ELF-1 (cell line): ENCODE results near the gene GALNT14.

Experiments
- DNase-seq: peaks from one replicate; pipeline ENCODE4 v3.0.0-alpha.2; 2016; ENCODE audit warnings: low read depth, low spot score

GALNT14 gene

DNA sequence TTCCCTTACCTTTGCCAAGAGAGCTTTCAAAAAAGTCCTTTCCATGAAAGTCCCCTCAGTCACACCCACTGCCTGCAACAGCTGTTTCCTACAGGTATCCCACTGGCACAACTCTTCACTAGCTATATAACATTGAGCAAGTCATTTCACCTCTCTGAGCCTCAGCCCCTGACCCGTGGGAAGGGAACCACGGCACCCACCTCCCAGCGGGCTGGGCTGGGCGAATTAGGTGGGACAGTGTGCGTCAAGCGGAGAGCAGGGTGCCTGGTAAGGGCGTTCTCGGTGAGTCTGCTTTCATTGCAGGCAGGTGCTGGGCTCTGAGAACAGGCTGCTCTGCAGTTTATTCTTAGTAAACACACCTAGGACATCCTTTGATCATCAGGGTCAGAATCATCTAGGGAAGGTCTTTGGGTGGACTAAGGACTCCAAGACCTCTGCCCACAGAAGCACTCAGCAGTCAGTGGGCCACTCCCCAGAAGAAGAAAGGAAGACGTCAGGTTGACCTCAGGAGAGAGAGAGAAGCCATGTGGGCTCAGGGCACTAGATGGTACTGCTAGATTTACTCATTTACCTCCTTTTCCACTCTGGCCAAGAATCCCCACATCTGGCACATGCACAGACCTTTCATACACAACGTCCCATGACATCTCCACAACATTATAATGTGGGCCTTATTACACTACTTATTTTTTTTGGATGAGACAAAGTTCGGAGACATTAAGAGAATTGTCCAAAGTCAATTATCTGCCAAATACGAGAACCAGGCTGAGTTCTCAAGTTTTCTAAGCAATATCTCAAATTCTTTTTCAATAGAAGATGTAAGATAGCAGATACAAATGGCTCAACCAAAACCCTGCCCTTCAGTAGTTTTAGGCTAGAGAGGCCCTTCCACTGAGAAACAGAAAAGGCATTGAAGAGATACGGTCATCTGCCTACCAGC lies 79.9 kb downstream of the GALNT14 start:
- DNase-seq: no peak

DNA sequence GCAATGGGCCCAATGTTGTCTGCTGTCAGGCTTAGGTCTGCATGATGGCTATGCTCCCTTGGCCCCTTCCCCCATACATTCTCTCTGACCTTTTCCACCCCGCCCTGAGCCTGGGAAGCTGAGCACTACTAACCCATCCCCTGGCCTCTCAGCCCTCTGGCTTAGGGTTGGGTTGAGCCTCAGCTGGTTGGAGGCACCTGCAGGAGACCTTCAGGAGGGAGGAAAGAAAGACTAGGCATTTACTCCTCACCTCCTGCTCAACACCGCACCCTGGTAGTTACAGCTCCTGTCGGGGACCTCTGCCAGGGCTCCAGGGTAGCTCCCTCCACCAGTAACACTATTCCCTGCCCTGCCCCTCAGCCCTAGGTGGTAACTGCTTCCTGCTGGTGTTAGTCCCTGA lies 80.5 kb downstream of the GALNT14 start:
- no peak for DNase-seq

DNA sequence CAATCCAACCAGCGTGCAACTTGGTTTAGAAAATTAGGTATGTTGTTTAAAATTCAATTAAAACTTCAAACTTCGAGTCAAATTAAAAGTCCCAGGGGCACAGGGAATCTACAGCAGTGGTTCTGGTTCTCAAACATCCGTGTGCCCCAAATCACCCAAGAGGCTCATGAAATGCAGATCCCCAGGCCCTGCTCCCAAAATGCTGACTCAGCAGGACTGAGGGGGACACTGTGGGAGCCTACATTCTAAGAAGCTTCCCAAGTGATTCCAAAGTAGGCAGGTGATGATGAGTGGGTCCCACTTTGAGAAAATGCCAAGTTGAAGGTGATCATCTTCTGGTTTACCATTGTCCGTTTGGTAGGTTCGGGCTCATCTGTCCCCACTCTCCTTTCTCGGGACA lies 82.3 kb downstream of the GALNT14 start:
- DNase-seq: no peak

DNA sequence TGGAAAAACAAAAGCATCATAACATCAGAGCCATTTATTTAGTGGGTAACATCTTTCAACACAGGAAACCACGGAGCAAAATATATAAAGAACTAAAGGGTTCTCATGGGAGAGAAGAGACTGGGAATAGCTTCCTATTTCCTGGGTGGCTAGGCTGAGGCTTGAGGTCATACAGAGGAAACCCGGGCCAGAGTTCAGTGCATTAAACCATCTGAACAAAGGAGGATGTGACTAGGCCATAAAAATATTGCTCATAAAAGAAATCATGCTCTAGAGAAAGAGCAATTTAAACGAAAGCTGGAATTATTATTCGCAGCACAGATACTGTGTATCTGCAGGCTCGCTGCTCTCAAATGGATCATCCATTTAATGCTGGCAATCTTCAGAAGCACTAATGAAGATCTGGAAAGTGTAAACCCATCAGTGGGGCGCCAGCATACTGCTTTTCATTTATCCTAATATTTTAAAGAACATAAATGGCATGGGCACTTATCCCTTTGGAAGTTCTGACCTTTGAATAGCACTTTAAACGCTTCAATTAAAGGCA lies 83.3 kb downstream of the GALNT14 start:
- no peak for DNase-seq

DNA sequence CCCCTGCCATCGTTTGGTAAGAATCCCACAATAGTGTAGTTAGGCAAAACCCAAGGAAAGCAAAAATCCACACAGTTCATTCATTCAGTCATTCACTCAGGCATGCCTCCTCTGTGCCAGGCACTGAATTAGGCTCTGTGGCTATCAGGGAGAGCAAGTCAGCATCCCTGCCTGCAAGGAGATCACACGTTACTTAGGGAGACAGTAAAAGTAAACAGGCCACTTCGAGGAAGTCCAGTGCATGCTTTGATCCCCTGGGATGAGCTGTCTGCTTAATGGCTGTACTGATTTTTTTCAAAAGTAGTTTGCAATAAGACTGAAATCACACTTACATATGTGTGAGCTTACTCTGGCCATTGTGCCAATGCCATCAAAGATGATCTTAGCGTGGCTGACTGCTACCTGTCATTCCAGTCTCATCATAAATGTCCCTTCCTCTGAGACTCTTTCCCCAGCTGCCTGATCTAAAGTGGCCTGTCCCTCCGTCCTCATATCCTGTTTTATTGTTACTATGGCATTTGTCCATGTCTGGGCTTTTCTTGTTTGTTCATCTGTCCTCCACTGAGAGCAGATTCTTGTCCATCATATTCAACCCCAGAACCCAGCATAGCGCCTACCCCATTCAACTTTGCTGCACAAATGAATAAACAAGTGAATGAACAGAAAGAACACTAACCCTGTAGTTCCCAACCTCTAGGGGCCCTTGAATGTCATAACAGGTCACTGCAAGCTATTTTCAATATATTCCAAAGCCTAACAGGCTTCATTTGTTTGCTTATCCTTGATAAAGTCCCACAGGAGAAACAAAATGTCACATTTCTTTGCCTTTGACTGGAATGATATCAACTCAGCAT lies 84.1 kb downstream of the GALNT14 start:
- no peak for DNase-seq

DNA sequence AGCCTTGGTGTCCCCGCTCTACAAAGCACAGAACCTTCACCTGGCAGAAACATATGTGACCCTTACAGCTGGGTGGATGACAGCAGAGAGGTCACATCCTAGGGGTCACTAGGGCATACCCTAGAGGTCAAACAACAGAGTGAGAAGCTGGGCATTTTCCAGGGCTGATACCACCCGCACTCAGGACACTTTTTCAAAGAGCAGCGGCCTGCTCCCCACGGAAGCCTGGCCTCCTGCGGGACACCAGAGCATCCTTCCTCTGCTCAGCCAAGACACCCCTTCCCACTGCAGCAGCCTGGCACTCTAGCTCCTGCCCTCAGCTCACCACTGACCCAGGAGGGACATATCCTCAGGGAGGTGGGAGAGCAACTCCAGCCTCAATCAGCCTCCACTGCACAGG lies 86.0 kb downstream of the GALNT14 start:
- no peak for DNase-seq

DNA sequence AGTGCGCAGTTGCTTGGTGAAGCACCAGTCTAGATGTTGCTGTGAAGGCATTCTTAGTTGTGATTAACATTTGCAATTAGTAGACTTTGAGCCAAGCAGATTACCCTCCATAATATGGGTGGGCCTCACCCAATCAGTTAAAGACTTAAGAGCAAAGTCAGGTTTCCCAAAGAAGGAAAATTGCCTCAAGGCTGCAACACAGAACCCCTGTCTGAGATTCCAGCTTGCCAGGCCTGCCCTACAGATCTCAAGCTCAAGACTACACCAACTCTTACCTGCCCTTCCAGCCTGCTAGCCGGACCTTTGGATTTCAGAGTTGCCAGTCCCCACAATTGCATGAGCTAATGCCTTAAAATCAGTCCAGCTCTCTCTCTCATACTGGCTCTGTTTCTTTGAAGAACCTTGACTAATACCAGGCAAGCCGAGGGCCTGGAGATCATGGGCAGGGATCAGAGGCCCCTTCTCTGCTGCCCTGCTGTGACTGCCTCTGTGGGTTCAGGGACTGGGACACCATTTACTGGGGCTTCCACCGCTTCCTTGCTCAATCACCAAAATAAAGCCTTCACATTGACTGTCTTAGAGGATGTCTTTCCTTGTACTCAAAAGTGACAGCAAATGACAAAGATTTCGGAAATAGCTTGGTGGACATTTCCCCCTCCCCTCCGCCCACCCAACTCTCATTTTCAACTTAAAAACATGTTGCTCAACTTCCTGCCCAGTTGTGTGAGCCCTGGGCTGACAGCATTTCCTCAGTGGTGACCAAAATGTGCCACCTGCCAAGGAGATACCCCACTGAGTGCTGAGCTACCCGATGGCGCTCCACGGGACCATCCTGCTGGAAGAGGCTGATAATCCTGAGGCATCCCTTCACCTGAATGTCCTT lies 86.7 kb downstream of the GALNT14 start:
- DNase-seq: no peak

DNA sequence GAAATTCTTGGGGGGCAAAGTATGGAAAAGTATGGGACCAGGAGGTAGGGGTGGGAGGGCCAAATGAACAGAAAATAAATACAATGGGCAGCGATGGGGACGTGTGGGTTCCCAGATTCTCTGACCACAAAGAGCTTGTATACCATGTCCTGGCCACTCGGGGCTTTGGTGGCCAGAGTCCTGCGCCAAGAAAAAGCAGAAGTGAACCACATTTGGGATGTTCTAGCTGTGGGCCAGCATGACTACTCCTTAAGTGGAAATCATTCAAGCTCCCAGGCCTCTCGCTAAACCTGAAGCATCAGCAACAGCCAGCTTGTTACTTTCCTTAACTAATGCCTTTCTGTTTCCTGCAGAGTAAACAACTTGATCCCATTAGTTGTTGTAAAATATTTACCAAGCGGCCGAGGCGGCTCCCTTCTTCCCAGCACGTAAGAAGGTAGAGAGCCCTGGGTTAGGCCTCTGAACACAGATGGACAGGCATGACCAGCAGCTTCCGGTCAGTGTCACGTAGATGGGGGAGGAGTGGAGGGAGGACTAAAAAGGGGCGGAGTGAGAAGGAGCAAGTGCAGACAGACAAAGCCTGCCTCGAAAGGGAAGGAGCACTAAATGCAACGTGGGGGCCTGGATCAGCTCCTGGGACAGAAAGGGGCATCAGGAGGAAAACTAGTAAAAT lies 88.2 kb downstream of the GALNT14 start:
- DNase-seq: no peak

DNA sequence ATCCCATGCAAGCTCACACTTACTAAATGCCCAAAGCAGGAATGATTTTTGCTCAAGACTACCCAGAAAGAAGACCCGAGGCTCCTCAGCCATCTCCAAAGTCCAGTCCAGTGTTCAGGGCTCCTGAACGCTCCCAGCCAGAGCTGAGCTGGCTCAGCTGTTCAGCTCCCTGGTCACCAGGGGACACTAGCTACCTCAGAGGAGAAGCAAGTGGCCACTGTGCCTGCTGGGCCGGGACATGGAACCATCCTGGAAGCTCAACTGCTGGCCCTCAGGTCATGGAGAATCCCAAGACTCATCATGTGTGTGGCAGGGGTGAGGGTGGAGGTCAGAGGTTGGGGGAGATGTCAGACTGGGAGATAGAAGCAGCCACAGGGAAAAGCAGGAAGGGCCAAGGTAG lies 89.0 kb downstream of the GALNT14 start:
- no peak for DNase-seq

DNA sequence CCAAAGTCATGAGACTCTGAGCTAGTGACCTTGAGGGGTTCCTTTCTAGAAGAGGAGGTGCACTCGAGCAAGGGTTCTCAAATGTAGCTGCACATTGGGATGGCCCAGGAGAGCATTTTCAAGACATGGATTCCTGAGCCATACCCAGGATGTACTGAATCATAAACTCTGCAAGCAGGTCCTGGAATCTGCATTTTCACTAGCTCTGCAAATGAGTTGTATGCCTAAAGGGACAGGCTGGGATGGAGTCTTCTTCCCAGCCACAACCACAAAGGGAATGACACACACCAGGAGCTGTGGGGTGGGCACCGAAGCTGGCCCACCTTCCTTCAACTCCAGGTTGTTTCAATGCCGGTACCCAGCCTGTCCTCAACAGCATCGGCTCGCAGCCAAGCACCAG lies 90.6 kb downstream of the GALNT14 start:
- DNase-seq: no peak

DNA sequence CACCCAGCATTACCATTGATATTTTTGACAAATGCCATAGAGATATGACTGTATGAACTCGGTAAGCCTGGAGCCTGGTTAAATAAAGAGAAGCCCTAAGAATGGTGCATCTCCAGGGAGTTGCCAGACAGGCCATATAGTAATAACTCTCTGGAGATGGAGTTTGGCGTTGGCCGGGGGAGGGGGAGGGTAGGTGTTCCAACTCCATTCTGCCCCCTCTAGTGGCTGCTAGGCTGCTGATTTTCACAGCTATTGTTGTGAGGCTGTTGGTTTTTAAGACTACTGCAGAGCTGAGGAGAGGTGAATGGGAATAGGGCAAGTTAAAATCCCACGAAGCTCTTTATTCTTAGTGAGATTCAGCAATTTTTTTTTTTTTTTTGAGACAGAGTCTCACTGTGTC lies 99.9 kb downstream of the GALNT14 start:
- peak; percentile 33 for DNase-seq

DNA sequence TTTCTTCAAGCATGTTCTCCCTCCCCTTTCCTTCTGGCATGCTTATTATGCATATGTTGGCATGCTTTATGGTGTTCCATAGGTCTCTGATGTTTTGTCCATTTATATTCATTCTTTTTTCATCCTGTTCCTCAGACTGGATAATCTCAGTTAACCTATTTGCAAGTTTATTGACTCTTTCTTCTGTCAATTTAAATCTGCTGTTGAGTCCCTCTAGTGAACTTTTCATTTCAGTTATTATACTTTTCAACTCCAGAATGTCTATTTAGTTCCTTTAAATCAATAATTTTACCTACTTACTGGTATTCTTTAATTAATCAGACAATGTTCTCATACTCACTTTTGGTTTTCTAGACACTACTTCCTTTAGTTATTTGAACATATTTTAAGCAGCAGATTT lies 101.2 kb downstream of the GALNT14 start:
- DNase-seq: no peak

DNA sequence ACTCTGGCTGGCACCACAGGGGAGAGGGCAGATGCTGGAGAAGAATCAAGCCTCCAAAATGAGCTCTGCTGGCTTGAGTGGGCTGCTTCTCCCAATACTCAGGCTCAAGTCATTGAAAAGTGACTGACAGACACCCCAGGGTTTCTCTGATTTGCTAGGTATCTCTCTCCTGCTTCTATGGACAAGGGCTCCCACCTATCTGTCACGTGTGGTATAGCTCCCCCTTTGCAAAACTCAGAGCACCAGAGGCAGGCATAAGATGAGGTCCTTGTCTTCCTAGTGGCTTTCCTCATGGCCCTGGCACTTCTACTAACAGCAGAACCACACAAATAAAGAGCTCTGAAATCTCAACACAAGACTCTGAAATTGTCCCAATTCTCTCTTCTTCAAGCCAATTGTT lies 105.2 kb downstream of the GALNT14 start:
- DNase-seq: peak; percentile 19

DNA sequence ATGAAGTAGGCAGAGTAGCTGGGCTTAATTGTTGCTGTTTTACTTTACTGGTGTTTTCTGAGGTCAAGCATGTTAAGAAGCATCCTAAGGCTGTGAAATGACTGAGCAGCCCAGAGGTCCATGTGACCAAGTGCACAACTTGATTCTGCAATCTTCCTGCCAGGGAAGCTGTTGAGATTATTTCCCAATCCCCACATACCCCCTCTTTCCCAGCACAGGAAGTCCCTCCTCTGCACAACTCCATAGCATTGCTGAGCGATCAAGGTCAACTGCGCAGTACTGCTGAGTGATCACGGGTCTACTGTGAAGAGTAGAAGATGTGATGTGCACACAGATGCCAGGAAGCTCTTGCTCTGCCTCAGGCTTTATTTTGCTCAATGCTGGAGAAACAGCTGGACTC lies 105.8 kb downstream of the GALNT14 start:
- DNase-seq: no peak

DNA sequence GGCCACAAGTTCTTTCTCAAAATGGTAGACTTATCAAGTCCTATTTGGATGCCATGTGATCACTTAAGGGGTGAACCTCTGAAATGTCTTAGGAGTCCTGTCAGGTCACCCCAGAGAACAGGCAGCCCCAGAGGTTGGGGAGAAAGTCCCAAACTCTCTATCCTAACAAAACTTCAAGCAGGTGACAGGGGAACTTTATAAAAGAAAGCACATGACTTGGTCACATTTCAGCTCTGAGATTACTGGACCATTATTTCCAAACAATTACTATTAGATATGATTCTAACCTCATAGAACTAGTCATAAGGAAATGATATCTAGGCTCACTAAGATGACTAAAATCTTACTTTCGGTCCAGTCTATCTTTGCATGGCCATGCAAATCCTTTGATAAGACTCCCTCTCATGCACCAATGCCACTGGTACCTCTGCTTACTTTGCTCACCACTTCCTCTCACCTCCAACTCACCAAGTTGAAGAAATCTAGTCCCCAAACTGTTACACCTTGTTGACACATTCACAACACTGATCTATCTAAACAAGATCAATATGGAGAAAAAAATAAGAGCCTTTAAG lies 107.0 kb downstream of the GALNT14 start:
- DNase-seq: no peak

DNA sequence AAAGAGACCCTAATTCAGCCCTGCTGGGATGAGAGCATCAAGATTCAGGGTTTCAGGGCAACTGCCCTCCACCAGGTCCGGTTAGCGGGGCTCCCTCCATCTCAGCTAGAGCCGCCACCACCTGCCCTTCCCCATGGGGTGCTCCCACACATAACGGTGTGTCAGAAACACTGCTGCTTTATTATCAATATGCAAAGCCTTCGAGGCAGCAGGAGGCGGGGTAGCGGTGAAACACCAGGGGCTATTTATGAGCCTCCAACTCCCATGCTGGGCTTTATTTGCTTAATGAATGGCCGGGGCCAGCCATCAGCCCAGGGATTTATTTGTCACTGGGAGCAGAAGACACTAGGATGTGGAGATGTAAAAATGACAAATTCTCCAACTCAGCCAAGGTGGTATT lies 109.8 kb downstream of the GALNT14 start:
- DNase-seq: peak; percentile 12

DNA sequence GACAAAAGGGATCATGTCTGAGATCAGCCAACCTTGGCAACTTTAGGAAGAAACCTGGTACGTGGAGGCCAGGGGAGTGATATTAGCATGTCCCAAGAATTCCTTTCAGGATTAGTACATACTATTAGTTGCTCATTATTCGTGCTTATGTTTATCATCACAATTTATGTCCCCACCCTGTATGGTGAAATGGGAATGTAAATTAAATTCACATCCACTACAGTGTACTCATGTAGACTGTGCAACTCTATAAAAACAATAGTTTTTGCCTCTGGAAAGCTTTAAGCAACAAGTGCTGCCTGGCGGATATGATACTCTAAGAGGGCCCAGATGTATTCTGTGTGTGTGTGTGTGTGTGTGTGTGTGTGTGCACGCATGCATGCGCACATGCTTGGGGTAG lies 110.7 kb downstream of the GALNT14 start:
- no peak for DNase-seq

DNA sequence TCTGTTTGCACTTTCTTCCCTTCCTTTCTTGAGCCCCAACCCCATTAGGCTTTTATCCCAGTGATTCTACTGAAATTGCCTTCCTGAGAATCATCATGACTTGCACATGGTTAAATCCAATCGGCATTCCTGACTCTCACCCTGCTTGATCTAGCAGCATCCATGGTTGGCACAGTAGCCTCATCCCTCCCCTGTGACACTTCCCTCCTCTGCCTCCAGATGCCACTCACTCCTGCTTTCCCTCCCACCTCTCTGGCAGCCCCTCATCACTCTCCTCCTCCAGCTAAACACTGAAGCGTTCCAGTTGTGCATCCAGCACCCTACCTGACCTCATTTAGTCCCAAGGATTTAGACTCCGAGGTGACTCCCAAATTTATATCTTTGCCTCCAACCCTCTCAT lies 114.7 kb downstream of the GALNT14 start:
- no peak for DNase-seq

DNA sequence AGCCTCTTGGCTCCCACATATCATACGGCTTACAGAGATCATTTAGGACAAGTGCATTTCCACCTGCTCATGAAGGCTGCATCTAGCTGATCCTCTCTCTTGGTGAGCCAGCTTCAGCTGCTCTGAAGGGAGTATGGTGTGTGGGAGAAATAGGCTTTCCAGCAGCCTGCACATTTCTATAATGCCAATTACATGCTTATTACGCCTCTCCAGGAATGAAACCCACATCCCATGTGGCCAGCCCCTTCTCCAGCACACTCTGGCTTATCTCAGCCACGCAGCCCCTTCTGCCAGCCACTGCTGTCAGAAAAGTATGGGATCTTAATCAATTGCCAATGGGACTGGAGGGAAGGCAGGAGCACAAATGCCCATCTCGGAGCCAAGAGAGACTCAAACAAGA lies 117.5 kb downstream of the GALNT14 start:
- DNase-seq: no peak

DNA sequence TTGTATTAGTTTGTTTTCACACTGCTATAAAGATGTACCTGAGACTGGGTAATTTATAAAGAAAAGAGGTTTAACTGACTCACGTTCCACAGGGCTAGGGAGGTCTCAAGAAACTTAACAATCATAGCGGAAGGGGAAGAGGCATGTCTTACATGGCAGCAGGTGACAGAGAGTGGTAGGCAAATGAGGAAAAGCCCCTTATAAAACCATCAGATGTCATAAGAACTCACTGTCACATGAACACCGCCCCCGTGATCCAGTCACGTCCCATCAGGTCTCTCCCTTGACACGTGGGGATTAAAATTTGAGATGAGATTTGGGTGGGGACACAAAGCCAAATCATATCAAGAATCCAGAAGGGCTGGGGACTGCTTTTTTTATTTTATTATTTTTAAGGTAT lies 120.0 kb downstream of the GALNT14 start:
- no peak for DNase-seq

DNA sequence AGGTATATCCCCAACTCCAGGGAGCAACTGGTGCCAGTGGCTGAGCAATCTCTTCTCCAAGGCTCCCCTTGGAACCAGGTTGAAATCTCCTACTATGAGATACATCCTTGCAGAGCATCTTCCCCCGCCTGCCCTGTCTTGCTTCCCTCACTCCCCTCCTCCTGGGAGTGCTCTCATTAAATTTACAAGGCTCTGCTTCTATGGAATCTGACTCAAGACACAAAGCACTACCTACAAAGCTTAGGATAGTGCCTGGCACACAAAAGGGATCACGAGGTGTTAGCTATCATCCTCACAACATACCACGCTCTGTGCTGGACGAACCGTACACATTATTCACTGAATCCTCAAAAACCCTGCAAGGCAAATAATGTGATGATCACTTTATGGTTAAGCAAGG lies 121.6 kb downstream of the GALNT14 start:
- DNase-seq: no peak
